ENCODE data around the gene EXOSC5. TPM values are rescaled to one million over a fixed set of nuclear protein-coding genes. Genes with fewer than 3 reads are reported as not detected.
A peak's percentile ranks its signal among the peaks of the same experiment; 100 is the strongest.

The EXOSC5 gene
- total and polyA plus RNA-seq, 2 donors from 2014 or later = 15.5 to 16.8 TPM

- no peak for TF ChIP-seq CTCF (IDR thresholded peaks at IDR 0.05; ENCODE audit: borderline replicate concordance, extremely low read depth, insufficient read depth)
- H3K9ac ChIP-seq (ENCODE audit: low read length in 3 of 3) = no peak overlapping the region
Measured at GRCh38 chr19:41366089-41366488, 31.1 kb downstream of the EXOSC5 start.

DNA sequence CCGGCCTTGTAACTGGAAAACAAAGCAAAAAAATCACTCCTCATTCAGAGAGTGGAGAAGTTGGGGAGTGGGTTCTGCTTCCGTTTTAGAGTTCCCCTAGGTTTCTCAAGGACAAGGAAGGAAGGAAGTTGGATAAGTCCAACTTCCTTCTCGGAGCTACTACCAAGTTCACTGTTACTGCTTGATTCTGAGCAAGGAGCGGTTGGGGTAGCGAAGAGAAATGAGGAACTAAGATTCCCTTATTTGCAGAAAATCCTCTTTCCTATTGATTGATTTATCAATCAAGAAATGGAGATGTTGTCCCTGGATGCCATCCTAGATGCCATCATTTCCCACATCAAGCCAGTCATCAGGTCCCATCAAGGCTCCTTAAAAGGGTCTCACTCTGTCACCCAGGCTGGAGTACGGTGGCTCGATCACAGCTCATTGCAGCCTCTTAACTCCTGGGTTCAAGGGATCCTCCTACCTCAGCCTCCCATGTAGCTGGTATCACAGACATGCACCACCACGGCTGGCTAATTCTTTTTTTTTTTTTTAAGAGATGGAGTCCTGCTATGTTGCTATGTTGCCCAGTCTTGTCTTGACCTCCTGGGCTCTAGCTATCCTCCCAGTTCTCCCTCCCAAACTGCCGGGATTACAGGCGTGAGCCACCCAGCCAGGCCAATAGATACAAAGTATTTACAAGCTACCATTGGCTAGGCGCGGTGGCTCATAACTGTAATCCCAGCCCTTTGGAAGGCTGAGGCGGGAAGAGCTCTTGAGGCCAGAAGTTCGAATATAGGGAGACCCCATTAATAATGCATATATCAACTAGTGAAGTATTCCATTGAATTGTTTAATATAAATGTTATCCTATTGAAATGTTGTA is 32.4 kb downstream of the EXOSC5 start:
- Histone ChIP-seq H3K9me3 (ENCODE audit: control insufficient read depth in 2 of 3, insufficient read depth in 1 of 3, low read length in 3 of 3) (no peaks in the 10 kb centered on the region), H3K27ac (ENCODE audit: low read depth in 2 of 2, low read length in 2 of 2) (peak overlapping the region; percentile 77 to 98), H3K36me3 (ENCODE audit: control insufficient read depth in 2 of 3, insufficient read depth in 3 of 3, low read length in 3 of 3) (no peaks in the 10 kb centered on the region), H3K9ac (ENCODE audit: low read length in 3 of 3) (peak overlapping the region; percentile 30 to 87 (median 83)), H3K4me1 (ENCODE audit: control insufficient read depth in 2 of 3, insufficient read depth in 2 of 3, low read depth in 1 of 3, low read length in 3 of 3) (peaks cover 0 to 18% (median 10%) of the 10 kb centered on the region in 3 donors), H3K4me3 (ENCODE audit: low read length in 3 of 3) (peak overlapping the region; percentile 85 to 94 (median 90)), H3K27me3 (ENCODE audit: control insufficient read depth, insufficient read depth, low read length) (no peaks in the 10 kb centered on the region)
- no peak for DNase-seq
- TF ChIP-seq CTCF (IDR thresholded peaks at IDR 0.05; ENCODE audit: borderline replicate concordance, extremely low read depth, insufficient read depth) = no peak
- FAIRE-seq = no peak
- intact Hi-C loops (cut with DNase I) = no loop called here

More at GRCh38 chr19:41366089-41366488, 31.1 kb downstream of the EXOSC5 start:
- no peak for FAIRE-seq
- H3K4me3 ChIP-seq (ENCODE audit: low read length in 3 of 3) = no peak overlapping the region
- H3K27me3 ChIP-seq (ENCODE audit: control insufficient read depth, insufficient read depth, low read length) = no peaks in the 10 kb centered on the region
- no peaks in the 10 kb centered on the region for H3K9me3 ChIP-seq (ENCODE audit: control insufficient read depth in 2 of 3, insufficient read depth in 1 of 3, low read length in 3 of 3)
- peaks cover 0 to 18% (median 10%) of the 10 kb centered on the region in 3 donors for H3K4me1 ChIP-seq (ENCODE audit: control insufficient read depth in 2 of 3, insufficient read depth in 2 of 3, low read depth in 1 of 3, low read length in 3 of 3)
- no peak overlapping the region for H3K27ac ChIP-seq (ENCODE audit: low read depth in 2 of 2, low read length in 2 of 2)
- intact Hi-C loops (cut with DNase I) = no loop called here
- H3K36me3 ChIP-seq (ENCODE audit: control insufficient read depth in 2 of 3, insufficient read depth in 3 of 3, low read length in 3 of 3) = no peaks in the 10 kb centered on the region
- no peak for DNase-seq

- FAIRE-seq (peak; percentile 62), DNase-seq (peak; percentile 99)
- peak within 1 kb of the TSS; percentile 85 to 94 (median 90) for H3K4me3 ChIP-seq (ENCODE audit: low read length in 3 of 3)
- peak within 1 kb of the TSS; percentile 98 for H3K27ac ChIP-seq (ENCODE audit: low read depth in 2 of 2, low read length in 2 of 2)
- no peaks in the 10 kb centered on the region for H3K36me3 ChIP-seq (ENCODE audit: control insufficient read depth in 2 of 3, insufficient read depth in 3 of 3, low read length in 3 of 3)
- no peaks in the 10 kb centered on the region for H3K9me3 ChIP-seq (ENCODE audit: control insufficient read depth in 2 of 3, insufficient read depth in 1 of 3, low read length in 3 of 3)
- no peaks in the 10 kb centered on the region for H3K27me3 ChIP-seq (ENCODE audit: control insufficient read depth, insufficient read depth, low read length)
- peaks cover 0 to 18% (median 10%) of the 10 kb centered on the region in 3 donors for H3K4me1 ChIP-seq (ENCODE audit: control insufficient read depth in 2 of 3, insufficient read depth in 2 of 3, low read depth in 1 of 3, low read length in 3 of 3)
- TF ChIP-seq CTCF (IDR thresholded peaks at IDR 0.05; ENCODE audit: borderline replicate concordance, extremely low read depth, insufficient read depth) = no peak
- intact Hi-C loops (cut with DNase I) = no loop called here
- H3K9ac ChIP-seq (ENCODE audit: low read length in 3 of 3) = peak within 1 kb of the TSS; percentile 83 to 87 (median 84)
Measured at GRCh38 chr19:41363753-41364523, 33.2 kb downstream of the EXOSC5 start, which contains the start of gene B9D2. TSS of gene B9D2 (minus strand) at chr19:41364149. CDS start at chr19:41363519, 630 bp downstream.

Measured in kidney (tissue), 14 donors.